Daoy (cell line): Measurements from ENCODE around the gene HSPA9. TPM values are rescaled to one million over a fixed set of nuclear protein-coding genes. Genes with fewer than 3 reads are reported as not detected.

ENCODE experiments used
- DNase-seq: peaks from one replicate; pipeline ENCODE4 v3.0.0-alpha.2; 2015; ENCODE audit warnings: low read depth
- total RNA-seq: library from RNA; depleted of rRNA; stranded (reverse); fragments of >200 nt; shearing (Covaris generic); gene quantifications from 2 replicates; pipeline ENCODE4 v1.2.3, GENCODE V29; 2014

The HSPA9 gene
- total RNA-seq, 1 experiment from 2014 or later, result 581 TPM

DNA sequence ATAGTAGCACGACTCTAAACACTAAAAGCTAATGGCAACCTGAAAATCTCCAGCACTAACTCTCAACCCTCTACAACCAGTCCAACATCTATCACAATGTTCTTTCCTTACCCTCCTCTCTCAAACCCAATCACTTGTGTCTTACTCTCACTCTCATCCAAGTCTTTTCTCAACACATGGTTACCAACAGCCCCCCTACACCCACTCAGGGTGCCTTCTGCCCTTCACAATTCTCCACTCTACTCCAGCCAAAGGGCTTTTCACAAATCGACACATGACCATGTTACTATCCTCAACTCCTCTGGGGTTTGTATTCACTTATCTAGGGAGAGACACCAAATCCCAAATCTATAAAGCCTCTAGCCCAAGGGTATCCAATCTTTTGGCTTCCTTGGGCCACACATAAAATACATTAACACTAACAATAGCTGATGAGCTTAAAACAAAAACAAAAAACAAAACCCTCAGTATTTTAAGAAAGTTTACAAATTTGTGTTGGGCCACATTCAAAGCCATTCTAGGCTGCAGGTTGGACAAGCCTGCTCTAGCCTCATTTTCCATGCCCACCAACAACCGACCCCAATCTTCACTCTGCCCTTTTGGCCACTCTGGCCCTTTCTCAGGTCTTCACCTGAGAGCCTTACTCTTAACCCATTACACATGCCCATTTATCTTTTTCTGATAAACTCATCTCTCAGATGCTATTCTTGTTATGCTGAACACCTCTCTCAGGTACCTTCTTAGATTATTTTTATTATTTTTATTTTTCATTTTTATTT, 11.7 kb downstream of the HSPA9 start:
- no peak for DNase-seq

DNA sequence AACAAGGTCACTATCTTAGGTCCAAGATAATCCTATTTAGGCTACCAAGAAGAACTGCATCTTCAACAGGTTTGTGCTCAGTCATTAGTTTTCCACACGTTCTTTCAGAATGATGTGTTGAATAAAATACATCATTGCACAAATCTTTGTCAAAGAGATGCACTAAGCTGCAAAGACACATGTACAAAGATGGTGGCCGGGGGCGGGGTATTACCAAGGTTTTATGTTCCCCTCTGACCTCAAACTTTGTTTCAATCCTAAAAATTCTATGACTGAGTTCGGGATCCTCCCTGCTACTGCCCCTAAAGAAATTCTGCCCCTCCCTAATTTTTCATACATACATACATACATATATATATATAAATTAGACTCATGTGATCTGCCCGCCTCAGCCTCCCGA, 14.2 kb downstream of the HSPA9 start:
- DNase-seq, result no peak

DNA sequence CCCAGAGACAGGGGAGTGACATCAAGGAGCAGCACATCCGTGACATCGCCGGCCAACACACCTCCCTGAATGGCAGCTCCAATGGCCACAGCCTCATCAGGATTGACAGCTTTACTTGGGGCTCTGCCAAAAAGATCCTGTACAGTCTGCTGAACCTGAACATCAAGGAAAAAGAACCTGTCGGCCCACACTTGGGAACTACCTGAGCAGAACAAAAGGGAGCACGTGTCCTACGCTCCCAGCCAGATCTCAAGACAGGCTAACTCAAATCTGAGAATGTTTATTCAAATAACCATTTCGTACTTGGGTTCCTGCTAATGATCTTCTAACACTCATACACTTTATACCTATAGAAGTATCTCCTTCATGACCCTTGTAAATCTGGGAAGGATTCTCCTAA, 15.3 kb downstream of the HSPA9 start:
- no peak for DNase-seq

DNA sequence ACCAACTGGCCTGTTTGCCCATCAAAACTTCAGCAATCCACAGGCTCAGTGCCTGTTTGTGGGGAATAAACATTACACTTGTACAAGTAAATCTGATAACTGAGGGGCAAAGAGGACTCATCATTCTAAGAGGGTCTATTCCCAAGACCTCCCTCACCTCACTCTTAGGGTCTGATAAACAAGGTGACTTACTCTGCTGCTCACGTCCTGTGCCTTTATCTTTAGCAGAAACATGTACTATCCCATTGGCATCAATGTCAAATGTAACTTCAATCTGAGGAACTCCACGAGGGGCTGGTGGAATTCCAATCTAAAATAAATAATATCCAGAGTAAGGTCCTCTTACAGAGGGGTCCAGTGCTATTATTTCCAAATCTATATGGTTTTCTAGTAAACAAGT, 17.5 kb downstream of the HSPA9 start:
- DNase-seq, result no peak

DNA sequence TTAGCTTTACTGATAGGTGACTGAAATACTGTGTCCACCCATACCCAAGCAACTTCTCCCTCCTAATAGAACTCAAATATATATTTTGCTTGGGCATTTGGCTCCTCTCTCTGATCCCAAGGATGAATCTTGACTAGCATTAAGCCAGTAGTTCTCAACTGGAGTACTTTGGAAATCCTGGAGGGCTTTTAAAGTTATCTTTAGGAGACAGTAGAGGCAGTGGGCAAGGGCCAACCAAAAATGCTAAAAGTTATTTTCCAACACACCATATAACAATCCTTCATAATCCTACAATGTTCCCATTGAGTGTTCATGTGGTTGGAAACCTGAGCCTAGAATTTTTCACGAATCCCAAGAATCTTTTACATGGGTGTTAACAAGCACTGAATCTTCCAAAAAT, 21.1 kb downstream of the HSPA9 start:
- DNase-seq, result no peak

DNA sequence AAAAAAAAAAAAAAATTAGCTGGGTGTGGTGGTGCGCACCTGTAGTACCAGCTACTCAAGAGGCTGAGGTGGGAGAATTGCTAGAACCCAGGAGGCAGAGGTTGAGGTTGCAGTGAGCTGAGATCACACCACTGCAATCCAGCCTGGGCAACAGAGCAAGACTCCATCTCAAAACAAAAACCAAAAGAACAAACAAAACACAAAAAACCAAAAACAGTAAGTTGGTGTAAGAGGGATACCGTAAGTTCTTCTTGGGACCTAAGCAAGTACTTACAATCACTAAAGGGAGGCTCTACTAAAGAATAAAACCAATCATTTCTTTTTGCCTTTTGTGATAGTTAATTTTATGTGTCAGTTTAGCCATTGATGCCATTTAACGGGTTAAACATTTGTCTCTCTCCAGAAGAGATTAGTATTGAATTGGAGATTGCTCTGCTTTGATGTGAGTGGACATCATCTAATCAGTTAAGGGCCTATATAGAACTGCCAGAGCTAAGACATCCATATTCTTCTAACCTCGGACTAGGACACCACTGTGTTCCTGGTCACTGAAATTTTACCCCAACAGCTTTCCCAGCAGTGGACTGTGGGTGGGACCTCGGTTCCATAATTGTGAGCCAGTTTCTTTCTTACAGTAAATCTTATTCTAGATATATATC, 21.6 kb downstream of the HSPA9 start:
- no peak for DNase-seq

DNA sequence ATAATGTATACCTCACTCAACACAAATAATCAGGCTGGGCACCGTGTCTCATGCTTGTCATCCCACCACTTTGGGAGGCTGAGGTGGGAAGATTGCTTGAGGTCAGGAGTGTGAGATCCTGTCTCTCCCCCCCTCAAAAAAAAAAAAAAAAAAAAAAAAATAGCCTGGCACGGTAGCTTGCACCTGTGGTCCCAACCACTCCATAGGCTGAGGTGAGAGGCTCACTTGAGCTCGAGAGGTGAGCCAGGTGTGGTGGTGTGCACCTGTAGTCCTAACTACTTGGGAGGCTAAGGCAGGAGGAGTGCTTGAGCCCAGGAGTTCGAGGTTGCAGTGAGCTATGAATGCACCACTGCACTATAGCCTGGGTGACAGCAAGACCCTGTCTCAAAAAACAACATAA, 22.5 kb downstream of the HSPA9 start:
- no peak for DNase-seq

DNA sequence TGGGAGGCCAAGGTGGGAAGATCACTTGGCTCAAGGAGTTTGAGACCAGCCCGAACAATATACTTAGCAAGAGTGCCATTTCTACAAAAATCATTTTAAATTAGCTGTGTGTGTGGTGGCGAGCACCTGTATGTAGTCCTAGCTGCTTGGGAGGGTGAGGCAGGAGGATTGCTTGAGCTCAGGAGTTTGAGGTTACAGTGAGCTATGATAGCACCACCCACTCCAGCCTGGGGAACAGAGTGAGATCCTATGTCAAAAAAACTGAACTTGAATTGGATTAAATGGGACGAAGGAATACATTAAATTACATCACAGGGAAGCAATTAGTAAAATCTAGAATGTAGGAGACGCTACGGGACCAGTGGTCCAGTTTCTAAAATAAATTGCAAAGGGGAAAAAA, 25.8 kb downstream of the HSPA9 start:
- no peak for DNase-seq

DNA sequence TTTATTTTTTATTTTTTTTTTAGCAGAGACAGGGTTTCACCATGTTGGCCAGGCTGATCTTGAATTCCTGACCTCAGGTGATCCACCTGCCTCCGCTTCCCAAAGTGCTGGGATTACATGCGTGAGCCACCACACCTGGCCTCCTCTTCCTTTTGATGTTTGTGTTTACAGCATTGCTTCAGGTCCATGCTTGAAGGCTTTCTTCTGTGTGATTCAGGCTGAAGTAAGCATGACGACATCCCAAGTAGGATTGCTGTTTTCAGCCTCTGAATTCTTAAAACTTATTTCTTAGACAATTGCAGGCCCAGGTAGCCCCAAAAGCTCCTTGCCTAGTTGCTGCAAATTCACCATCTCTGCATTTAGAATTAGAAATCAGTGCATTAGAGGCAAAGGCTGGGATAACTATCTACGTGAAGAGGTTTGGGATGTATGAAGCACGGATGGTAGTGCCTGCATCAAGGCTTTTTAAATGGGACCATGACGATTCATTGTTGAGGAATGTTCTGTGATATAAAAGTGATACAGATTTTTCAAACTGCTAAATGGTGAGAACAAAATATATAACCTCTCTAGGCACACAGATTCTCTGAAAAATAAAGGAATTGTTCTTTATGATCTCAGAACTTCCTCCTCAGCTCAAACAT, 29.2 kb downstream of the HSPA9 start:
- no peak for DNase-seq

DNA sequence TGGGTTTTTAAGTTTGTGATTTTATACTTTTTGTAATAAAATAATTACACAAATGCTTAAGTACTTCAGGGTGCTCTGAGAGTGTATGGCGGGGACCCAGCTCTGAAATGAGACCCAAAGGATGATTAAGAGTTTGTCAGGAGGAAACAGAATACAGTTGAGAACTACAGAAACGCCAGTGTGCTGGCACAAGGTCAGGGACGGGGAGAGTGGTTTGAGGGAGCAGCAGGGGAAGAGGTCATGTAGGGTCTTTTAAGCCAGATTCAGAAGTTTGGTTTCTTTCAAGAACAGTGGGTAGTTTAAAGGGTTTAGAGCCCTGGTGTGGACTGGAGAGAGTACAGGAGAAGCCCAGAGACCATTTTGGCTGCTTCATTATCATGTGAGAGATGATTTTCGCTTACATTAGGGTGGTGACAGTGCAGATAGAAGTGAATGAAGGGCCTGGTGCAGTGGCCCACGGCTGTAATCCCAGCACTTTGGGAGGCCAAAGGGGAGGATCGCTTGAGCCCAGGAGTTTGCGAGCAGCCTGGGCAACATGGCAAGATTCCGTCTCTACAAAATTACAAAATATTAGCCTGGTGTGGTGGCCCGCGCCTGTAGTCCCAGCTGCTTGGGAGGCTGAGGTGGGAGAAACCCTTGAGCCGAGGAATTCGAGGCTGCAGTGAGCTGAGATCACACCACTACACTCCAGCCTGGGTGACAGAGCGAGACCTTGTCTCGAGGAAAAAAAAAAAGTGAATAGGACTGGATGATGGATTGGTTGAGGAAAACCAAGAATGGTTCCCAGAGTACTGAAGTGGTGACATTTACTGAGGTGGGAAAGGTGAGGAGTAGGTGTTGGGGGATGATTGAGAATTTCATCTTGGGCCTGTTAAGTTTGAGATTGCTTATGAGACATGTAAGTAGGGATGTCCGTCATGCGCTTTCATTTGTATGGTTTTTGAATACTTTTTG, 30.7 kb downstream of the HSPA9 start:
- DNase-seq, result peak; percentile 45

DNA sequence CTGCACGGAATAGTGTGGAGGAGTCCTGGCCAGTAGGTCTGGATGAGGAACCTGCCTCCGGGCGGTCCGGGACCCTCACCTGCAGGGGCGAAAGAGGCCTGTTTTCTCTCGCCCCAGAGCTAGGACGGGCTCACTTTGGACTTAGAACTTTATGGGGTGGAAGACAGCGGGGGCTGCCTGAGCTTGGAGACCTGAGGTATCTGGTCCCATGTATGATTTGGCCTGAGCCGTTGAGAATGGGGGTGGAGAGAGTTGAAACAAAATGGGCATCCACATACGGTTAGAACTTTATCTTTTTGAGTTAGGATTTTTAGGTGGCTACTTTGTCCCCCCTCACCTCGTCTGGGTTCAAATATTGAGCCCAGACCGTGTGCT, 31.5 kb downstream of the HSPA9 start:
- no peak for DNase-seq

DNA sequence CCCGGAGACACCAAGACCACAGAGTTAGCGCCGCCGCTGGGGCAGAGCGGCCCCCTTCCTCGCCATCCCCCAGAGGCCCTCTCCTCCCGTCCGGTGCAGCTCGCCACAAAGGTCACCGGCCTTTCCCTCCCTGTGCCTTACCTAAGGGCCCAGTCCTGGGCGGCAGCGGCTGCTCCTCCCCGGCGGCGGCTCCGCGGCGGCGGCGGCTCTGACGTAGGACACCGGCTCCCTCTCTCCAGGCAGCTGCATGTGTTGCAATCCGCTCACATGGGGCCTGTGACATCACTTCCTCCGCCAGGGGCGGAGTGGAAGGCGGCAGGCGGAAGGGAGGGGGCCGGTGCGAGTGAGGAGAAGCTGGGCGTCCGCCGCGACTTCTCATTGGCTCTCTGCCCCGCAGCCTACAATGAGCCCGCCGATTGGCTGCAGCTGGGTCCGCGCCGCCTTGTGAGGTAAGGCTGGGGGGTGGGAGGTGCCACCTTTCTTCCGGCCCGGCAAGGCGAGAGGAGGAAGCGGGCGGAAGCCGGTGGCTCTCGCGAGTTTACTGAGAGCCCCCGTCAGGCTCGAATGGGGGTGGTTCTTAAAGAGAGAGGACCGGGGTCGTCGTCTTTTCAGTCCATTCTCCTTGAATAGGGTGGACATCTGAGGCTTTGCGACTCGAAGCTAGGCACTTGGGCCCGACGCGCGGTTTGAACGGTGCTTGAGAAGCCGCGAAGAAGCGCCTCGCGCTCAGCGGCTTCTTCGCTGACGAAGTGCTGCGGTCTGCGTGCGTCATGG, 32.1 kb downstream of the HSPA9 start, which contains the start of gene ETF1:
ETF1 (minus strand) TSS at position 281 of the 774 bp plus-strand sequence. CDS start 318 bp downstream, outside the sequence.
- peak; percentile 100 for DNase-seq

DNA sequence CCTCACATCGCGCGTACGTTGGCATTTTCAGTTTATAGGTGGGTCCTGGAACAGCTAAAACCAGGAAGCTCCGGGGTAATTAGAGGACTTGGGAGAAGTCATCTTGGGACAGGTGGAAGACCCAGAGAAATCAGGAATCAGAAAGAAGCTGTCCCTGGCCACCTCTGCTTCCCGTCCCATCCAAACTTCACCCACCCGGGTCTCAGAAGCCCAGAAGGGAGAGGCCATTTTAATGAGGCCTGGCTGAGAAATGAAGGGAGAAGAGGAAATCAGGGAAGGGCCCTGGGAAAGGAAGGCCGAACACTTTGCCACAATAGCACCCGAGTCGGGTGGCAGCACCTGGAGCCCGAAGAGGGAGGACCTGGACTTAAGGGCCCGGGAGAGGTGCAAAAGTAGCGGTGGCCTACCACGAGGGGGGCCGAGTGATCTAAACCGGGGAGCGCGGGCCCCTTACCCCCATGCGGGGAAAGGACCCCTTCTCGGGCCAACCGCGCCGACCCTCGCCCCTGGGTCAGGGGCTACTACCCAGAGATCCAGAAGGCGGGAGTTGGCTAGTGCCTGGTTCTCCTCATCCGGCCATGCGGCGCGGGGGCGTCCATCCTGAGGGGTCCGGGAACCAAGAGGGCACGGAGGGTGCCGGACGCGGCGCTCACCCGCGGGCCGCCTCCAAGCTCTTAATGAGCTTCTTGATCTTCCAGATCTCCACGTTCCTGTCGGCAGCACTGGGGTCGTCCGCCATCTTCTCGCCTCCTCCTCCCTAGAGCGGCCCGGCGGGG, 32.8 kb downstream of the HSPA9 start:
- no peak for DNase-seq

DNA sequence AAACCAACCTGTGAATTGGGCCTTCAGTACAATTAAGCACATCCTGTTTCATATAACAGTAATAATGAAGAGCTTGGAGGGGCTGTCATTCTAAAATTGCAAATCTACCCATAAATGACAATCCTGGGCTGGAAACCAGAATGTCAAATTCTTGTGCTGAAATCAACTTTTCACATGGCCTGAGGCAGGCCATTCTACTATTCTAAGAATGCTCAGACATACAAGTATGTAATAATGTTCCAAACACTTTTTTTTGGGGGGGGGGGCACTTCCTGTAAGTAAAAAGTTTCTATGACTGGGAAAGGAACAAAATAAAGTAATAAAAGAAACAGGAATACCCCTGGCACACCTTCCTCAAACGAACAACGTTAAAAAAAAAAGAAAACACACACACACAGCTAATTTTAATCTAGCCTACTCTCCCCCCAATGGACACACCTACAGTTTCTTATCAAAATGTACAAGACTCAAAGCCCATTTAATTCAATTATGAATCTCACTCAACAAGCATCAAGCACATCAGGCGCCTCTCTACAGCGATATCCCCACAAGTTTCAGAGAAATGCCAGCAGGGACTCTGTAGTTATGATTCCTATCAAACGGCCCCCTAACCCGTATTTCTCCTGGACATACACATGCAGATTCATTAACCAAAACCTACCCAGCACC, 33.6 kb downstream of the HSPA9 start:
- no peak for DNase-seq

DNA sequence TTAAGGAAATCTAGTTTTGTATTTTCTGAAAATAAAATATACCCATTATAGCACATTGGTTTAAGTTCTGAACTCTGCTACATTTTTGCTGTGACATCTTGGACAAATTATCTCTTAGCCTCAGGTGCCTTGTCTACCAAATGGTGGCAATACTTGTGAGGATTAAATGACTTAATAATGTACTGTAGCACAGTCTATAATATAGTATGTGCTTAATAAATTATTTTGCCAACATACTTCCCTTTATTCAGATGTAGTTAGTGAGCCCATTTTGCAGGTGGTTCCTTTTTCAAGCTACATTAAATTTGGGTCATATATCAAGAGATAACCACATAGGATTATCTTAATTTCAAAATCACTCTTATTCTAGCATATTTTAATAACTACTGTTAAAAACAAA, 35.4 kb downstream of the HSPA9 start:
- DNase-seq, result no peak

DNA sequence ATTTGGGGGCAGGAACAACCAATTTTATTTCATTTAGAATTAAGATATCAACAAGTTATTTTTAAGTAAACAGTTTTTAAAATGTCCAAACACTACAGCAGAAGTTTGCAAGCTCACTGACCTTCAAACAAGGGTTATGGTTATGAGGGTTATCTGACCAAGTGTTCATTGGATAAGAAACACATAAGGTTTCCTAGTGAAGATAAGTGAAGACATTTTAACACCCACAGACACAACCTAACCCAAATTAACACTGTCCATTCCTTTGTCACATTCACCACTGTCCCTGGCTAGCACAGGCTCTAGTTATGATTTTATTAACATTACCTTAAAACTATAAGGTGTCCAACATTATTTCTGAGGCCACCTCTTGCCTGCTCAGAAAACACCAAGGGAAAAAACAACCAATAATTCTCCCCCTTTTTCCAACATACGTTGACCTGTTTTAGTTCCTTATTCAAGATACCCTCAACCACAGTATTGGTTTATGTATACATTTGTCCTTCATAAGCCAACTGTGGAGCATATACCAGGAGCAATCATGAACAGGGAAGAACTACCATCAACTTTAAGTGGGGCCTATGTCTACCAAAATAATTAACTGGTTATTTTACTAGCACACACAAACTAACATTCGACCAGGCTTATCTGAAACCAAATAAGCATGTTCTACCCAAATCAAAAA, 36.1 kb downstream of the HSPA9 start:
- no peak for DNase-seq

DNA sequence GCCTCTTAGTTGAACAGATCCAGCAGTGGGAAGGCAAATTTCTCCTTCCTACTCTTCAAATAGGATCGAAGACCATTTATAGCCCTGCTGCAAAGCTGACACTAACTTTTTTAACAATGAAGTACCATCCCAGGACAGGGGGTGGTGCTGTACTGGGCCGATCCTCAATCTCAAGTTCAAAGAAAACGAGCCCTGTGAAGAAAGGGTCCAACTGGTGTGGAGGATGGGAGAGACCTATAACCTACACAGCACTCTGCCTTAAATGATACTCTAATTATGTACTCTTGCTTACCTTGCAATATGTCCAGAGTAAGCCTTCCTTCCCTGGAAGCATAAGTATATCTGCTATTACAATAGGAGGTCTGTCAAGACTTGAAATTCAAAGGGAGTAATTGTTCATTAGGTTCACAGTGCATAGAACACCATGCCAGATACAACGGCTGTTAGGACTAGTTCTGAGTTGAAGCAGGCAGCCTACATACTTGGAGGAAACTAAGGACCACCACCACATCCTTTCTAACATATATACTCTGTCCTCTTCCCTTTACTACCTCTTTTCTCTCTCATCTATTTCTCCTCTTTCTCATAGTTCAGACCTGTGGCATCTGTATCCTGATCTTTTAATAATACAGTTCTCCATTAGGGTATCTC, 38.4 kb downstream of the HSPA9 start:
- no peak for DNase-seq

DNA sequence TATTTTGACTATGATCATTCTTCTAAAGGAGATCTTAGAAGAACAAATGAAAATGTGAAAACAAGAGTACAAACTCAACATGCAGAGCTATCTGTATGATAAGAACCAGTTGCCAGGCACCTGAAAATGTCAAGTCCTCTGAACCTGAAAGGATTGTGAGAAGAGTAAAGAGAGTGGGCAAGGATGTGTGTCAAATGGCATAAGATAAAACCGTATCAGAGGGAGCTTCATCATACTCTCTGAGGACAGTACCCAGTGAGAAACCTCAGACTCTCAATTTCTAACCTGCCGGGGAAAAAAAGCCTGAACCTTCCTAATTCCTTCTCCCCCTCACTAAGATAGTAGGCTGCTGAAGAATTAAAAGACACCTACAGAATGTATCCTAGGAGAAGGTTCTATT, 39.0 kb downstream of the HSPA9 start:
- DNase-seq, result no peak
